VCaP (cell line): Measurements from ENCODE around the gene ITGA8.
"Not testable (repeated sequence)": the region's sequence is repeated elsewhere in the genome, so short reads cannot be mapped to it uniquely, and the experiment has no call there.

Experiments
- H3K27ac ChIP-seq: fragments of 450-650 bp; 2 replicates; pipeline ENCODE4 v1.5.1; 2017
- CTCF ChIP-seq: fragments of 450-650 bp; conservative IDR thresholded peaks from 2 replicates; pipeline ENCODE4 v1.5.1; 2017; ENCODE audit warnings: mild to moderate bottlenecking, moderate library complexity

Gene ITGA8

GRCh38 chr10:15632456-15633091 lies 87.1 kb downstream of the ITGA8 start:
- H3K27ac ChIP-seq, result no peak overlapping the region

GRCh38 chr10:15631205-15631604 lies 88.5 kb downstream of the ITGA8 start:
- H3K27ac ChIP-seq, result not testable (repeated sequence)

More at GRCh38 chr10:15632456-15633091, 87.1 kb downstream of the ITGA8 start:
- TF ChIP-seq CTCF, result no peak

GRCh38 chr10:15630353-15630752 lies 89.4 kb downstream of the ITGA8 start:
- TF ChIP-seq CTCF, result no peak

GRCh38 chr10:15627617-15628196 lies 92.0 kb downstream of the ITGA8 start:
- no peak for TF ChIP-seq CTCF

More at GRCh38 chr10:15630353-15630752, 89.4 kb downstream of the ITGA8 start:
- H3K27ac ChIP-seq, result no peak overlapping the region

GRCh38 chr10:15626937-15627336 lies 92.8 kb downstream of the ITGA8 start:
- TF ChIP-seq CTCF, result no peak
- no peak overlapping the region for H3K27ac ChIP-seq

More at GRCh38 chr10:15627617-15628196, 92.0 kb downstream of the ITGA8 start:
- no peak overlapping the region for H3K27ac ChIP-seq

GRCh38 chr10:15625261-15625660 lies 94.5 kb downstream of the ITGA8 start:
- TF ChIP-seq CTCF, result no peak
- no peak overlapping the region for H3K27ac ChIP-seq

- H3K27ac ChIP-seq, result no peak overlapping the region
- no peak for TF ChIP-seq CTCF
Observed at GRCh38 chr10:15624401-15625196, 95.1 kb downstream of the ITGA8 start.
